BE2C (cell line): ENCODE measurements around the gene STC2. TPM values are rescaled to one million over a fixed set of nuclear protein-coding genes. Genes with fewer than 3 reads are reported as not detected.
"Not testable (repeated sequence)": the region's sequence is repeated elsewhere in the genome, so short reads cannot be mapped to it uniquely, and the experiment has no call there.

Experiments used
- DNase-seq: peaks from one replicate; pipeline ENCODE4 v3.0.0-alpha.2; 2020
- H3K27me3 ChIP-seq: fragments of 250-450 bp; sonication (Bioruptor Pico); 2 replicates; pipeline ENCODE4 v1.5.1; 2020; ENCODE audit warnings: mild to moderate bottlenecking
- H3K36me3 ChIP-seq: fragments of 250-450 bp; sonication (Bioruptor Pico); 2 replicates; pipeline ENCODE4 v1.5.1; 2020; ENCODE audit warnings: mild to moderate bottlenecking
- H3K4me1 ChIP-seq: fragments of 250-450 bp; sonication (Bioruptor Pico); 2 replicates; pipeline ENCODE4 v1.5.1; 2020
- H3K4me3 ChIP-seq: 2 replicates; pipeline ENCODE4 v1.5.1; 2011; ENCODE audit warnings: low read depth, low read length
- H3K9me3 ChIP-seq: fragments of 250-450 bp; sonication (Bioruptor Pico); 2 replicates; pipeline ENCODE4 v1.5.1; 2020
- CTCF ChIP-seq: IDR thresholded peaks from 2 replicates; pipeline ENCODE4 v1.5.1; 2012; ENCODE audit warnings: mild to moderate bottlenecking, low read depth, low read length
- polyA plus RNA-seq: library from polyadenylated mRNA; unstranded; fragments of >200 nt; gene quantifications from one replicate; pipeline ENCODE4 v1.2.1, GENCODE V29; 2012; ENCODE audit warnings: low read depth, missing spikeins; ENCODE audit not compliant: insufficient read length, insufficient read depth

Gene STC2
- 230 TPM for polyA plus RNA-seq

- TF ChIP-seq CTCF, result no peak
- Histone ChIP-seq H3K27me3 (peaks cover 22% of the 10 kb centered on the region), H3K36me3 (peaks cover 13% of the 10 kb centered on the region), H3K4me3 (peak within 1 kb of the TSS; percentile 76), H3K4me1 (peaks cover 25% of the 10 kb centered on the region), H3K9me3 (no peaks in the 10 kb centered on the region)
- DNase-seq, result peak; percentile 93
Measured at GRCh38 chr5:173327948-173328843, at the start of gene STC2. Gene STC2, minus strand, starts transcription at chr5:173328414. Its CDS starts 221 bp downstream, at chr5:173328193.

- peaks cover 16% of the 10 kb centered on the region for H3K27me3 ChIP-seq
- H3K4me1 ChIP-seq, result no peaks in the 10 kb centered on the region
- no peaks in the 10 kb centered on the region for H3K36me3 ChIP-seq
- DNase-seq, result no peak
- no peak for TF ChIP-seq CTCF
- no peaks in the 10 kb centered on the region; the same call in 1 of the 2 replicates for H3K9me3 ChIP-seq
- H3K4me3 ChIP-seq, result no peak overlapping the region
Measured at GRCh38 chr5:173371400-173371799, 43.2 kb upstream of the STC2 start.

GRCh38 chr5:173363406-173363805, 35.2 kb upstream of the STC2 start:
- peaks cover 13% of the 10 kb centered on the region for H3K27me3 ChIP-seq
- H3K9me3 ChIP-seq, DNase-seq, H3K36me3 ChIP-seq, H3K4me3 ChIP-seq, H3K4me1 ChIP-seq: not testable (repeated sequence)

- no peaks in the 10 kb centered on the region for H3K36me3 ChIP-seq
- no peaks in the 10 kb centered on the region for H3K9me3 ChIP-seq
- no peak for TF ChIP-seq CTCF
- no peaks in the 10 kb centered on the region for H3K4me1 ChIP-seq
- H3K27me3 ChIP-seq, result peaks cover 62% of the 10 kb centered on the region
- DNase-seq, result no peak
- H3K4me3 ChIP-seq, result no peak overlapping the region
Measured at GRCh38 chr5:173355561-173355960, 27.3 kb upstream of the STC2 start.

GRCh38 chr5:173354645-173355044, 26.4 kb upstream of the STC2 start:
- Histone ChIP-seq H3K27me3 (peaks cover 63% of the 10 kb centered on the region), H3K36me3 (no peaks in the 10 kb centered on the region), H3K9me3 (no peaks in the 10 kb centered on the region), H3K4me3 (no peak overlapping the region), H3K4me1 (no peaks in the 10 kb centered on the region)
- no peak for DNase-seq
- TF ChIP-seq CTCF, result no peak

- peaks cover 52% of the 10 kb centered on the region for H3K27me3 ChIP-seq
- no peaks in the 10 kb centered on the region for H3K9me3 ChIP-seq
- no peaks in the 10 kb centered on the region for H3K4me1 ChIP-seq
- H3K4me3 ChIP-seq, result no peak overlapping the region
- TF ChIP-seq CTCF, result no peak
- no peak for DNase-seq
- no peaks in the 10 kb centered on the region for H3K36me3 ChIP-seq
Measured at GRCh38 chr5:173352366-173353349, 24.4 kb upstream of the STC2 start.
